Measurements from ENCODE around the gene ZRSR2. TPM values are rescaled to one million over a fixed set of nuclear protein-coding genes. Genes with fewer than 3 reads are reported as not detected.

The ZRSR2 gene
- total and polyA plus RNA-seq, 2 of the 8 experiments (the other 6 are each of a cell fraction or from before 2014, with no cell fraction given), result 3.9 to 6.9 TPM

DNA sequence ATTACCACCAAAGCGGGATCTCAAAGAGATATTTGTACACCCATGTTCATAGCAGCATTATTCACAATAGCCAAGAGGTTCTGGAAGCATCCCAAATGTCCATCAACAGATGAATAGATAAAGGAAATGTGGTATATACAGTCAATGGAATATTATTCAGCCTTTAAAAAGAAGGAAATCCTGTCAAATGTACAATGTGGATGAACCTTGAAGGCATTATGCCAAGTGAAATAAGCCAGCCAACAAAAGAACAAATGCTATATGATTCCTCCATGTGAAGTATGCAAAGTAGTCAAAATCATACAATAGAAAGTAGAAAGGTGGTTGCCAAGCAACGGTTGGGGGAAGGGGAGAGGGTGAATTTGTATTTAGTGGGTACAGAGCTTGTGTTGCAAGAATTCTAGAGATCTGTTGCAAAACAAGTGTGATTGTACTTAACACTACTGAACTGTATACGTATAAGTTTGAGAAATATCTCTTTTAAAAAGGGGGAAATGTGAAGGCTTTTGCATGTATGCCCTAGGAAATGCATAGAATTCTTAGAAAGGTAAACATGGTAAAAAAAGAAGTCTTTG is 5.0 kb upstream of the ZRSR2 start (continued):
- TF ChIP-seq PHF8 (conservative IDR thresholded peaks at IDR 0.05; ENCODE audit: low read depth, low read length) (no peak), TBP (IDR thresholded peaks at IDR 0.05; ENCODE audit: low read depth, low read length) (no peak), CEBPB (IDR thresholded peaks at IDR 0.05; ENCODE audit: low read depth, low read length) (no peak)
- TF ChIP-seq, protein P1, sequence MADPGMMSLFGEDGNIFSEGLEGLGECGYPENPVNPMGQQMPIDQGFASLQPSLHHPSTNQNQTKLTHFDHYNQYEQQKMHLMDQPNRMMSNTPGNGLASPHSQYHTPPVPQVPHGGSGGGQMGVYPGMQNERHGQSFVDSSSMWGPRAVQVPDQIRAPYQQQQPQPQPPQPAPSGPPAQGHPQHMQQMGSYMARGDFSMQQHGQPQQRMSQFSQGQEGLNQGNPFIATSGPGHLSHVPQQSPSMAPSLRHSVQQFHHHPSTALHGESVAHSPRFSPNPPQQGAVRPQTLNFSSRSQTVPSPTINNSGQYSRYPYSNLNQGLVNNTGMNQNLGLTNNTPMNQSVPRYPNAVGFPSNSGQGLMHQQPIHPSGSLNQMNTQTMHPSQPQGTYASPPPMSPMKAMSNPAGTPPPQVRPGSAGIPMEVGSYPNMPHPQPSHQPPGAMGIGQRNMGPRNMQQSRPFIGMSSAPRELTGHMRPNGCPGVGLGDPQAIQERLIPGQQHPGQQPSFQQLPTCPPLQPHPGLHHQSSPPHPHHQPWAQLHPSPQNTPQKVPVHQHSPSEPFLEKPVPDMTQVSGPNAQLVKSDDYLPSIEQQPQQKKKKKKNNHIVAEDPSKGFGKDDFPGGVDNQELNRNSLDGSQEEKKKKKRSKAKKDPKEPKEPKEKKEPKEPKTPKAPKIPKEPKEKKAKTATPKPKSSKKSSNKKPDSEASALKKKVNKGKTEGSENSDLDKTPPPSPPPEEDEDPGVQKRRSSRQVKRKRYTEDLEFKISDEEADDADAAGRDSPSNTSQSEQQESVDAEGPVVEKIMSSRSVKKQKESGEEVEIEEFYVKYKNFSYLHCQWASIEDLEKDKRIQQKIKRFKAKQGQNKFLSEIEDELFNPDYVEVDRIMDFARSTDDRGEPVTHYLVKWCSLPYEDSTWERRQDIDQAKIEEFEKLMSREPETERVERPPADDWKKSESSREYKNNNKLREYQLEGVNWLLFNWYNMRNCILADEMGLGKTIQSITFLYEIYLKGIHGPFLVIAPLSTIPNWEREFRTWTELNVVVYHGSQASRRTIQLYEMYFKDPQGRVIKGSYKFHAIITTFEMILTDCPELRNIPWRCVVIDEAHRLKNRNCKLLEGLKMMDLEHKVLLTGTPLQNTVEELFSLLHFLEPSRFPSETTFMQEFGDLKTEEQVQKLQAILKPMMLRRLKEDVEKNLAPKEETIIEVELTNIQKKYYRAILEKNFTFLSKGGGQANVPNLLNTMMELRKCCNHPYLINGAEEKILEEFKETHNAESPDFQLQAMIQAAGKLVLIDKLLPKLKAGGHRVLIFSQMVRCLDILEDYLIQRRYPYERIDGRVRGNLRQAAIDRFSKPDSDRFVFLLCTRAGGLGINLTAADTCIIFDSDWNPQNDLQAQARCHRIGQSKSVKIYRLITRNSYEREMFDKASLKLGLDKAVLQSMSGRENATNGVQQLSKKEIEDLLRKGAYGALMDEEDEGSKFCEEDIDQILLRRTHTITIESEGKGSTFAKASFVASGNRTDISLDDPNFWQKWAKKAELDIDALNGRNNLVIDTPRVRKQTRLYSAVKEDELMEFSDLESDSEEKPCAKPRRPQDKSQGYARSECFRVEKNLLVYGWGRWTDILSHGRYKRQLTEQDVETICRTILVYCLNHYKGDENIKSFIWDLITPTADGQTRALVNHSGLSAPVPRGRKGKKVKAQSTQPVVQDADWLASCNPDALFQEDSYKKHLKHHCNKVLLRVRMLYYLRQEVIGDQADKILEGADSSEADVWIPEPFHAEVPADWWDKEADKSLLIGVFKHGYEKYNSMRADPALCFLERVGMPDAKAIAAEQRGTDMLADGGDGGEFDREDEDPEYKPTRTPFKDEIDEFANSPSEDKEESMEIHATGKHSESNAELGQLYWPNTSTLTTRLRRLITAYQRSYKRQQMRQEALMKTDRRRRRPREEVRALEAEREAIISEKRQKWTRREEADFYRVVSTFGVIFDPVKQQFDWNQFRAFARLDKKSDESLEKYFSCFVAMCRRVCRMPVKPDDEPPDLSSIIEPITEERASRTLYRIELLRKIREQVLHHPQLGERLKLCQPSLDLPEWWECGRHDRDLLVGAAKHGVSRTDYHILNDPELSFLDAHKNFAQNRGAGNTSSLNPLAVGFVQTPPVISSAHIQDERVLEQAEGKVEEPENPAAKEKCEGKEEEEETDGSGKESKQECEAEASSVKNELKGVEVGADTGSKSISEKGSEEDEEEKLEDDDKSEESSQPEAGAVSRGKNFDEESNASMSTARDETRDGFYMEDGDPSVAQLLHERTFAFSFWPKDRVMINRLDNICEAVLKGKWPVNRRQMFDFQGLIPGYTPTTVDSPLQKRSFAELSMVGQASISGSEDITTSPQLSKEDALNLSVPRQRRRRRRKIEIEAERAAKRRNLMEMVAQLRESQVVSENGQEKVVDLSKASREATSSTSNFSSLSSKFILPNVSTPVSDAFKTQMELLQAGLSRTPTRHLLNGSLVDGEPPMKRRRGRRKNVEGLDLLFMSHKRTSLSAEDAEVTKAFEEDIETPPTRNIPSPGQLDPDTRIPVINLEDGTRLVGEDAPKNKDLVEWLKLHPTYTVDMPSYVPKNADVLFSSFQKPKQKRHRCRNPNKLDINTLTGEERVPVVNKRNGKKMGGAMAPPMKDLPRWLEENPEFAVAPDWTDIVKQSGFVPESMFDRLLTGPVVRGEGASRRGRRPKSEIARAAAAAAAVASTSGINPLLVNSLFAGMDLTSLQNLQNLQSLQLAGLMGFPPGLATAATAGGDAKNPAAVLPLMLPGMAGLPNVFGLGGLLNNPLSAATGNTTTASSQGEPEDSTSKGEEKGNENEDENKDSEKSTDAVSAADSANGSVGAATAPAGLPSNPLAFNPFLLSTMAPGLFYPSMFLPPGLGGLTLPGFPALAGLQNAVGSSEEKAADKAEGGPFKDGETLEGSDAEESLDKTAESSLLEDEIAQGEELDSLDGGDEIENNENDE (IDR thresholded peaks at IDR 0.05; ENCODE audit: insufficient replicate concordance, low read length), result no peak

All from H1 (cell line).